Neural crest cell (in vitro differentiated cells): ENCODE data around the gene PCNT. TPM values are rescaled to one million over a fixed set of nuclear protein-coding genes. Genes with fewer than 3 reads are reported as not detected.

Experiments
- DNase-seq: peaks from one replicate; pipeline ENCODE4 v3.0.0; 2021; ENCODE audit warnings: low read depth, mixed read lengths, low spot score
- H3K27ac Mint-ChIP-seq: one replicate; pipeline ENCODE4 v1.8.0; 2021; ENCODE audit warnings: mild to moderate bottlenecking, mixed read lengths; ENCODE audit not compliant: unreplicated experiment
- H3K27me3 Mint-ChIP-seq: 2 replicates; pipeline ENCODE4 v1.8.0; 2021; ENCODE audit warnings: low read depth, mild to moderate bottlenecking, mixed read lengths
- H3K36me3 Mint-ChIP-seq: 2 replicates; pipeline ENCODE4 v1.8.0; 2021; ENCODE audit warnings: low read depth, mild to moderate bottlenecking, mixed read lengths
- H3K4me1 Mint-ChIP-seq: 2 replicates; pipeline ENCODE4 v1.8.0; 2021; ENCODE audit warnings: mixed read lengths
- H3K4me3 Mint-ChIP-seq: one replicate; pipeline ENCODE4 v1.8.0; 2021; ENCODE audit warnings: mild to moderate bottlenecking, mixed read lengths
- H3K9me3 Mint-ChIP-seq: 2 replicates; pipeline ENCODE4 v1.8.0; 2021; ENCODE audit warnings: mixed read lengths
- CTCF ChIP-seq: fragments of 200-600 bp; sonication (generic); conservative IDR thresholded peaks from 2 replicates; pipeline ENCODE4 v1.5.0; 2021; ENCODE audit warnings: antibody characterized with exemption, mild to moderate bottlenecking
- total RNA-seq: library from RNA; stranded (reverse); gene quantifications from 2 replicates; pipeline ENCODE4 v1.2.1, GENCODE V29; 2021

Gene PCNT
- total RNA-seq, 1 donor from 2014 or later = 60.4 TPM

GRCh38 chr21:46345861-46346260 is 21.9 kb downstream of the PCNT start:
- H3K36me3 Mint-ChIP-seq = peaks cover 9% of the 10 kb centered on the region
- H3K4me3 Mint-ChIP-seq = no peak overlapping the region
- H3K27ac Mint-ChIP-seq = no peak overlapping the region
- DNase-seq = no peak
- TF ChIP-seq CTCF = no peak
- H3K9me3 Mint-ChIP-seq = no peaks in the 10 kb centered on the region
- no peaks in the 10 kb centered on the region for H3K4me1 Mint-ChIP-seq
- no peaks in the 10 kb centered on the region for H3K27me3 Mint-ChIP-seq

GRCh38 chr21:46346296-46347202 is 22.6 kb downstream of the PCNT start:
- Mint-ChIP-seq H3K27ac (no peak overlapping the region), H3K4me1 (no peaks in the 10 kb centered on the region), H3K9me3 (no peaks in the 10 kb centered on the region), H3K4me3 (no peak overlapping the region), H3K27me3 (no peaks in the 10 kb centered on the region), H3K36me3 (peaks cover 9% of the 10 kb centered on the region)
- no peak for TF ChIP-seq CTCF
- DNase-seq = no peak

DNA sequence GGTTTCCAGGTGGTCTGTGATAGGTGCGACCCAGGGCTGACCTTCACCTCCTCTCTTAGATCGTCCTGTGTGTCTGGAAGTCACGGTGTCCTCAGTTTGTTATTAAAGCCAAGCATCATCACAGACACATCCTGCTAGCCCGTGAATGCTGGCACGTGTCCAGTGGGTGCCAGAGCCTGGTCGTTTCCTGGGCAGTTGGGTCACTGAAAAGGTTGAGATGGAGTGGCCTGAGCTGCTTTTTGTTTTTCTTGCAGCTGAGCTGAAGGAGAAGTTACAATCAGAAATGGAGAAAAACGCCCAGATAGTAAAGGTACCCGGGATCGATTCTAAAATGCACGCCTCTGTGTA is 23.2 kb downstream of the PCNT start:
- peaks cover 9% of the 10 kb centered on the region for H3K36me3 Mint-ChIP-seq
- no peaks in the 10 kb centered on the region for H3K9me3 Mint-ChIP-seq
- H3K4me3 Mint-ChIP-seq = no peak overlapping the region
- H3K27me3 Mint-ChIP-seq = no peaks in the 10 kb centered on the region
- H3K4me1 Mint-ChIP-seq = no peaks in the 10 kb centered on the region
- DNase-seq = no peak
- no peak for TF ChIP-seq CTCF
- H3K27ac Mint-ChIP-seq = no peak overlapping the region

- Mint-ChIP-seq H3K27me3 (no peaks in the 10 kb centered on the region), H3K9me3 (no peaks in the 10 kb centered on the region), H3K27ac (no peak overlapping the region), H3K4me1 (no peaks in the 10 kb centered on the region), H3K4me3 (no peak overlapping the region), H3K36me3 (peaks cover 9% of the 10 kb centered on the region)
- TF ChIP-seq CTCF = no peak
- no peak for DNase-seq
Measured at GRCh38 chr21:46347791-46348381, 23.9 kb downstream of the PCNT start.

DNA sequence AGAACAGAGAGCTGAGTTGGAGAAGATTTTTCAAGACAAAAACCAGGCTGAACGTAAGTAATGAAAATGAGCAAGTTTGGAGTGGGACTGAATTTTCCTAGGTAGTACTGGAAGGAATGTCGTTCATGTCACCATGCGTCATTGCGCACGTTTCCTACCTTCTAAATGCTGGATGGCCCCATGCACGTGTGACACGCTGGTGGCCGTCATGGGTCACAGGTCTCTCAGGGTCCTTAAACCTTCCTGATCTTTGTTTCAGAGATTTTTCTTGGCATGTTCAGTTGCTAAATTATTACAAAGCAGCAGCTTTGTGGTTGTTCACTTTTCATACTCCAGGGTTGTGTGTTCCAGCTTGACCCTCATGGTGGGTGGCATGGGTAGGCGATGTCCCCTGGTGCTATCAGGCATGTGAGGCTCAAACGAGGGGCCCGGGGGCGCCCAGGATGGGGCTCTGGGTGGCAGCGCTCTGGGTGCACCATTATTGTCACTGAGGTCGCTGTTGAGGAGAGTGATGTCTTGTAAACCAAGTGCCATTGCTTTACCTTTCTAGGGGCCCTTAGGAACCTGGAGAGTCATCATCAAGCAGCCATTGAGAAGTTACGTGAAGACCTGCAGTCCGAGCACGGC is 25.3 kb downstream of the PCNT start:
- DNase-seq = no peak
- H3K36me3 Mint-ChIP-seq = peaks cover 16% of the 10 kb centered on the region
- H3K27ac Mint-ChIP-seq = no peak overlapping the region
- TF ChIP-seq CTCF = no peak
- no peak overlapping the region for H3K4me3 Mint-ChIP-seq
- no peaks in the 10 kb centered on the region for H3K9me3 Mint-ChIP-seq
- no peaks in the 10 kb centered on the region for H3K27me3 Mint-ChIP-seq
- no peaks in the 10 kb centered on the region for H3K4me1 Mint-ChIP-seq
